Ammon's horn (tissue), 1 donor: Measurements from ENCODE around the gene NADK2.
"Not testable (repeated sequence)": the region's sequence is repeated elsewhere in the genome, so short reads cannot be mapped to it uniquely, and the experiment has no call there.

Experiments used
- DNase-seq: peaks from one replicate; pipeline ENCODE4 v3.0.0-alpha.2; 2016; ENCODE audit warnings: low spot score

The NADK2 gene, protein sequence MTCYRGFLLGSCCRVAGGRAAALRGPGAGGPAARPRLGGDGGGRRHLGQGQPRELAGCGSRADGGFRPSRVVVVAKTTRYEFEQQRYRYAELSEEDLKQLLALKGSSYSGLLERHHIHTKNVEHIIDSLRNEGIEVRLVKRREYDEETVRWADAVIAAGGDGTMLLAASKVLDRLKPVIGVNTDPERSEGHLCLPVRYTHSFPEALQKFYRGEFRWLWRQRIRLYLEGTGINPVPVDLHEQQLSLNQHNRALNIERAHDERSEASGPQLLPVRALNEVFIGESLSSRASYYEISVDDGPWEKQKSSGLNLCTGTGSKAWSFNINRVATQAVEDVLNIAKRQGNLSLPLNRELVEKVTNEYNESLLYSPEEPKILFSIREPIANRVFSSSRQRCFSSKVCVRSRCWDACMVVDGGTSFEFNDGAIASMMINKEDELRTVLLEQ

DNA sequence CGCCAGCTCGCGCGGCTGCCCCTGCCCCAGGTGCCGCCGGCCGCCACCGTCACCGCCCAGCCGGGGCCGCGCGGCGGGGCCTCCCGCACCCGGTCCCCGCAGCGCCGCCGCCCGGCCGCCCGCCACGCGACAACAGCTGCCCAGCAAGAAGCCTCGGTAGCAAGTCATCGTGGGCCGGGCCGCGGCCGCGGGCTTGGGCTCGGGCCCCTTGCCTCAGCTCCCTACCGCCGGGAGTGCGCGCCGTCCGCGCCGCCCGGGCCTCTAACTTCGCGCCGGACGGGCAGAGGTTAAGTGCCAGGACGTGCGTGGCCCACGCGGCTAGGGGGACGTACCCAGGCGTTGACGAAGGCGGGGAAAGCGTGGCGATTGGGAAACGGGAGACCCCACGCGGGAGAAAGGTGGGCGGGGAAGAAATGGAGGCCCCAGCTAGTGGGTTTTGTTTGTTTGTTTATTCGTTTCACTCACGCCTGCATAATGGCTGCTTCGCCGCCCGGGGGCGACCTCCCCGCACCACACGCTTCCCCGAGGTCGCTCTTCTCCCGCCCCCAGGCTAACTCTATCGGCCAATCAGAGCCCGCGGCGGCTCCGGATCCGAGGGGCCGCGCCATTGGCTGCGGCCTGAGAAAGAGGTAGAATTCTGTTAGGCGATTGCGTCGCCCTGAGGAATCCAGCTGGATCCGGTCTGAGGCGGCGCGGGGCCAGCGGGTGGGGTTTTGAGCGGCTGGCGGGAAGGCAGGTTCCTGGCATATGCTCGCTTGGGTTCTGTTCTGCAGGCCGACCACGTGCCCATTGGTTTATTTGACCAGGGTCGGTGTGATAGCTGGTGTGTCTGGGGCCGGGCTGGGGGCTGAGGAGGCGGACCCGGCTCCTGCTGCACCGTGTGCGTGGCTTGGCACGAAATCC lies at the start of gene NADK2:
NADK2 (minus strand) TSS at position 295 of the 903 bp plus-strand sequence; CDS start at position 168, 127 bp downstream.
- DNase-seq = peak; percentile 98

DNA sequence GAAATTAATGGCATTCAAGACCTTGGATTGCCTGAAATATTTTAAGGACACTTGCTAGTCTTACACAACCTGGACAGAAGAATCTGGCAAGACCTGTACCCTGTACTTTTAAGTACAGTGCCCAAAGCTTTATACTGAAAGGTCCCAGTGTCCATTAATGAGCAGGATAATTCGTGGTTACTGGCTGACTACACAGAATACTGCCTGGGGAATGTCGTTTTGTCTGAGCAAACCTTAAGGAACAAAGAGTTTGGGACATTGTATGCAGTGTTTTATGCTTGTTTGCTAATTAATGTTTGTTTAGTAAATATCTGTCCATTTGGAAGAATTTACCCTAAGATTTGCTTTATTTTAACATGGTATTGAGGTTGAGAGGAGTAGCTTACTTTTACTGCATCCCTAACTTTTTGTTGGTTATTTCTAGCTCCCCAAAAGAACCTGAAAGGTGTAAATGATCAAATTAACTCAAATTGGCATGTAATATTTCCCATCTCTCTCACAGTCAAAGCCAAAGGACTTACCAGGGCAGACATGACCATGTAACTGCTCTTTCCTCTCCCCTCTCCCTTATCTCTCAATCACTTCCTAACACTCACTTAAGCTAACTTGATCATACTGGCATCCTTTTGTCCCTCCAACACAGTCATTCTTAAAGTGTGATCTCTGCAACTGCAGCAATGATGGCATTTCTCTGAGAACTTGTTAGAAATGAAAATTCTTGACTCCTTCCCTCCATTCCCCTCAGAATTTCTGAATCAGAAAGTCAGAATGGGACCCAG lies 44.3 kb upstream of the NADK2 start:
- DNase-seq = no peak

- not testable (repeated sequence) for DNase-seq
These were observed 42.0 kb upstream of the NADK2 start for GRCh38 chr5:36283775-36284174.

- DNase-seq = no peak
These were observed 39.9 kb upstream of the NADK2 start for GRCh38 chr5:36281626-36282025.

DNA sequence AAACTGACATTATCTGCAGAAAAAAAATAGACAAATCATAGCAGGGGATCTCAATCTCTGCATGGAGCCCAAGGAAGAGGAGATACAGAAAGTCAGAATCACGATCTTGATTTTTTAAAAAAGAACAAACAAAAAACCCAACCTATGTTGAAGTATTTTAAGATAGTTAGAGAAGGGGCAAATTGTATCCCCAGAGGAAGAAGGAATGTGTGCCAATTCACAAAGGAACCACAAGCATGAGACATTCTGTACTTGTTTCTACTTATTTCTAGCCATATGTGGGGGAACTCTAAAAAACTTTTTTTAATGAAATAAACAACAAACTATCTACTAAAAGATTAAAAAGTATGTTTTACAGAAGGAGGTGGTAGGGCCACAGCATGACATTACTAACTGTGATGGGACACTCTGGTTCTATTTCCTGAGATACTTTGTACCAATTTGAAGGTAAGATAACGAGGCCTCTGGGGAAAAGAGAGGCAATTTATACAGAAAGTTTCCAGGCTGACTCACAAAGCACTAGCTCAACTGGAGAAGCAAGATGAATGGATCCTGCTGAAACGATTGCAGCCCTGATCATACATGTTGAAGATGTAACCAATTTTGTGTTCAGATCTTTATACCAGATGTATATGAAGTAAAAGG lies 37.5 kb upstream of the NADK2 start:
- no peak for DNase-seq

GRCh38 chr5:36277521-36278176 lies 35.9 kb upstream of the NADK2 start:
- no peak for DNase-seq

DNA sequence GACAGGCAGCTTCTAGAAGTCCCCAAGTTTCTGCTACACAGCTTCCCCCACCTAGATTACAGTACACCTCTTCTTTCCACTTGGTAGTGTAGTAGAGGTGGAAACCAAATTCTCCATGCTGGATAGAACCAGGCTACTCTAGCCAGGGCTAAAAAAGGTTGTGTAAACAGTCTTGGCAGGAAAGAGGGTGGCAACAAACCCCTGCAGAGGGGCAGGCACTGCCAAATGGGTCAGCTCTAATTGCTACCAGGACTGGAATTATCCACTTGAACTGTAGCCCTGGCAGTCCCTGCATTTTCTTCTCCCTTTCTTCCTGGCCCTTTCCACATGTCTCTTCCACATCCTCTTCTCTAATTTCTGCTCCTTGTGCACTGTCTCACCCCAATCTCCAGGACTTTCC lies 35.1 kb upstream of the NADK2 start:
- DNase-seq = peak; percentile 71

DNA sequence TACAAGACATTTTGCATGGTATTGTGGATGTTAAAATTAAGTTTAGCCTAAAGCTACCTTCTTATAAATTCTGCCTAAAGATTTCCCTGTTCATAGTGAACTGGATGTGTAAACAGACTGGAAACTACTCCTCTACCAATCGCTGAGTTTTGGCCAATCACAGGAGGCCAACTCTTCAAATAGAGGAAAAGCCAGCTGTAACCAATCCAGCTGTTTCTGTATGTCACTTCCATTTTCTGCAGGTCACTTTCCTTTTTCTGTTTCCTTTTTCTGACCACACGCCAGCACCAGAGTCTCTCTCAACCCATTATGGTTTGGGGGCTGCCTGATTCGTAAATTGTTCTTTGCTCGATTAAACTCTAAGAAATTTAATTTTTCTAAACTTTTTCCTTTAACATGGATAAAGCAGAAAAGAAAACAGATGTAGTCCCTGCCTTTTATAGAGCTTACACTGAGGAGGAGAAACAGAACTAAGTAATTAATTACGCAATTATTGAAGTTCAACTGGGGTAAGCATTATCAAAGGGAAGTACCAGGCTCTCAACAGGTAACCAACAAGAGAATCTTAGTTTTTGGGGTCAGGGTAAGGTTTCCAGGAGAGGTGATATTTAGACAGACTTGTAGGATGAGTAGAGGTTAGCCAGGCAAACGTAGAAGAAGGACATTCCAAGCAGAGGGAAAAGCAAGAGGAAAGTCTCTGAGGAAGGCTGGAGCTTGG lies 32.2 kb upstream of the NADK2 start:
- no peak for DNase-seq

GRCh38 chr5:36272136-36272690 lies 30.5 kb upstream of the NADK2 start:
- DNase-seq = no peak

GRCh38 chr5:36270876-36271575 lies 29.3 kb upstream of the NADK2 start:
- no peak for DNase-seq

DNA sequence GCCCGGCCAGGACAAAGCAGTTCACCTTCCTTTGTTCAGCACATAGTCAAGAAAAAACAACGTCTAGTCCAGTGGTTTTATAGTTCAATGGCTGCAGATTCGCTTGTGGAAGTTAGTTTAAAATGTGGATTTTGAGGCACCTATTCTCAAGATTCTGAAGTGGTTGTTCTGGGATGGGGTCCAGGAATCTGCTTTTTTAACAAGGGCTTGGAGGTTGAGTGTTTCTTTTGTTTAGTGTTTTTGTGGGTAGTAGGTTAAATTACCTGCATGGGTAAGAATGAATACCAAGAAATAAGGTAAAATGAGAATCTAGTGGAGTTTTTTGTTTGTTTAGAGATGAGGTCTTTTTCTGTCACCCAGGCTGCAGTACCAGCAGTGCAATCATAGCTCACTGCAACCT lies 28.4 kb upstream of the NADK2 start:
- DNase-seq = no peak

DNA sequence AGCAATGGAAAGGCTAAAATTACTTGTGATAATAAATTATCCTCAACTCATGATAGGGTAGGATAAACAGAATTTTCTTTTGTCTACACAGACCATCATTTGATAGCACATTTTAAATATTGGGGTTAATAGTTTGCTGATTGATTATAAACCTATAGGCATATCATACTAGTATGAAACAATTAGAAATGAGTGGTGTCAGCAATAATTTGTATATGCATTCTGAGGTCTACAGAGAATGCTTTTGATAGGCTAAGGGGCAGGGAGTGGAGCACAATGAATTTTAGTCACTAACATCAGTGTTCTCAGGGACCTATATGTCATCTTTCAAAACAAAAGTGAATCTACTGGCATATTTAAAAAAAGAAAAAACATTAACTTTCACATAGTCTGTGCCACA lies 27.8 kb upstream of the NADK2 start:
- DNase-seq = no peak

DNA sequence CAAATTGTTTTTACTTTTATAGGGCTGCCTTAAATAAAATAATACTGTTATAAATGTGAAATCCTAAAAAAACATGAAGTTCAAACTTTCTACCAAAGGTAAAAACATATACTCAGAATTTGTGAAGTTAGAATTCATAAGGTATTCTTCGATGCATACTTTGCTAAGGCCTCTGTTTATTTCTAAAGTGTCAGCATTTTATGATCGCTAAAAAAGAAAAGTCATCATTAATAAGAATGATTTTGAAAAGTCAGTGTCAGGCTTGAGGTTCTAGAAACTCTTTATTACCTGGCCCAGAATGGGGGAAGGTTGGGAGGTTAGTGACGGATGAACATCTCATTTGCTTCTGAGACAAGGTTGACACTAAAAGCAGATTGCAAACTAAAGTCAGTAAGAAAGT lies 26.2 kb upstream of the NADK2 start:
- DNase-seq = no peak

GRCh38 chr5:36264202-36264760 lies 22.6 kb upstream of the NADK2 start:
- DNase-seq = no peak

- DNase-seq = no peak
These were observed 19.5 kb upstream of the NADK2 start for GRCh38 chr5:36261186-36261585.

- no peak for DNase-seq
These were observed 11.8 kb upstream of the NADK2 start for GRCh38 chr5:36253575-36253974.

GRCh38 chr5:36252722-36253365 lies 11.1 kb upstream of the NADK2 start:
- DNase-seq = peak; percentile 71

DNA sequence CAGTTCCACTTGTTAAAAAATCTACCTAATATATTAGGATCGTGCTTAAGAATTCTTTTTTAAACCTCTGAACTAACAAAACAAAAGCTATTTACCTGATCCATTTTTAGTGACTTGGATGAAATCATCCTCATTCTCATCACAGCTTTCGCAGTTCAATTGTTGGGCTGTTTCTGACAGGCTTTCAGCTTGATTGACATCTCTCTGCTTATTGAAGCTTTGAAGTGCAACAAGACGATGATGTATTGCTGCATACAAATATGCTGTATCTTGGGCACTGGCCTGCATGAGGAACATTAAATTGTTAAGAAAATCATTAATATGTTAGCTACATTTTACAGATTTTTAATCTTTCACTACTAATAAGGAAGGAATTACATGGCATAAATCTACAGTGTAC lies 9.5 kb upstream of the NADK2 start:
- no peak for DNase-seq

GRCh38 chr5:36250427-36250826 lies 8.7 kb upstream of the NADK2 start:
- DNase-seq = no peak
